ENCODE measurements around the gene KRTAP1-3.
A peak's percentile ranks its signal among the peaks of the same experiment; 100 is the strongest.

KRTAP1-3 gene

GRCh38 chr17:41037853-41038350, 3.2 kb upstream of the KRTAP1-3 start:
- no peaks in the 10 kb centered on the region for H3K36me3 Mint-ChIP-seq (ENCODE audit: low read depth)
- H3K27me3 Mint-ChIP-seq (ENCODE audit: low read depth): no peaks in the 10 kb centered on the region
- H3K4me3 Mint-ChIP-seq: no peak overlapping the region
- H3K9me3 Mint-ChIP-seq: peaks cover 7% of the 10 kb centered on the region
- no peak for TF ChIP-seq CTCF (IDR thresholded peaks at IDR 0.05; ENCODE audit: unreplicated experiment in 3 of 3)
- H3K4me1 Mint-ChIP-seq: no peaks in the 10 kb centered on the region
- no peak overlapping the region for H3K27ac Mint-ChIP-seq

- TF ChIP-seq CTCF (IDR thresholded peaks at IDR 0.05; ENCODE audit: unreplicated experiment in 3 of 3): no peak
- Mint-ChIP-seq H3K4me3 (no peak within 1 kb of the TSS), H3K36me3 (ENCODE audit: low read depth) (no peaks in the 10 kb centered on the region)
Measured at GRCh38 chr17:41029633-41030245, 4.9 kb downstream of the KRTAP1-3 start, which contains the start of gene KRTAP1-4. TSS of gene KRTAP1-4 (minus strand) at chr17:41030195. CDS start at chr17:41030078, 117 bp downstream.

GRCh38 chr17:41026715-41027471, 7.8 kb downstream of the KRTAP1-3 start, which contains the start of gene KRTAP1-5:
TSS of gene KRTAP1-5 (minus strand) at chr17:41027208. CDS start at chr17:41027155, 53 bp downstream.
- no peaks in the 10 kb centered on the region for H3K4me1 Mint-ChIP-seq
- no peak for TF ChIP-seq CTCF (IDR thresholded peaks at IDR 0.05; ENCODE audit: unreplicated experiment in 3 of 3)
- no peaks in the 10 kb centered on the region for H3K27me3 Mint-ChIP-seq (ENCODE audit: low read depth)
- no peak within 1 kb of the TSS for H3K27ac Mint-ChIP-seq
- no peaks in the 10 kb centered on the region for H3K36me3 Mint-ChIP-seq (ENCODE audit: low read depth)
- peaks cover 4% of the 10 kb centered on the region for H3K9me3 Mint-ChIP-seq
- H3K4me3 Mint-ChIP-seq: no peak within 1 kb of the TSS

More at GRCh38 chr17:41029633-41030245, 4.9 kb downstream of the KRTAP1-3 start, which contains the start of gene KRTAP1-4:
- Mint-ChIP-seq H3K9me3 (no peaks in the 10 kb centered on the region), H3K27me3 (ENCODE audit: low read depth) (no peaks in the 10 kb centered on the region), H3K27ac (no peak within 1 kb of the TSS), H3K4me1 (no peaks in the 10 kb centered on the region)

GRCh38 chr17:41024697-41025096, 10.0 kb downstream of the KRTAP1-3 start:
- H3K27me3 Mint-ChIP-seq (ENCODE audit: low read depth): no peaks in the 10 kb centered on the region
- H3K9me3 Mint-ChIP-seq: peaks cover 8% of the 10 kb centered on the region
- no peaks in the 10 kb centered on the region for H3K36me3 Mint-ChIP-seq (ENCODE audit: low read depth)
- H3K4me3 Mint-ChIP-seq: no peak overlapping the region
- TF ChIP-seq CTCF (IDR thresholded peaks at IDR 0.05; ENCODE audit: unreplicated experiment in 3 of 3): no peak
- H3K4me1 Mint-ChIP-seq: no peaks in the 10 kb centered on the region
- peak overlapping the region in 1 of 3 experiments; percentile 40 for H3K27ac Mint-ChIP-seq

GRCh38 chr17:41020336-41020735, 14.3 kb downstream of the KRTAP1-3 start:
- Mint-ChIP-seq H3K4me1 (no peaks in the 10 kb centered on the region), H3K27me3 (ENCODE audit: low read depth) (no peaks in the 10 kb centered on the region), H3K4me3 (no peak overlapping the region), H3K27ac (no peak overlapping the region), H3K9me3 (peaks cover 10% of the 10 kb centered on the region), H3K36me3 (ENCODE audit: low read depth) (no peaks in the 10 kb centered on the region)
- no peak for TF ChIP-seq CTCF (IDR thresholded peaks at IDR 0.05; ENCODE audit: unreplicated experiment in 3 of 3)
